Stimulated activated CD4-positive, alpha-beta T cell treated with anti-CD3 and anti-CD28 coated beads, Interleukin-1b, Interleukin-23, amount 100 ng/mL, for 24 hours (primary cell): ENCODE measurements around the gene RBM38.

ENCODE experiments used
- DNase-seq, 4 experiments: peaks; one replicate each; pipeline ENCODE4 v3.0.0-alpha.2; 2020; ENCODE audit warnings: low read depth in 4 of 4, low spot score in 1 of 4

The RBM38 gene

GRCh38 chr20:57374343-57374930 lies 16.8 kb upstream of the RBM38 start:
- no peak for DNase-seq

GRCh38 chr20:57374931-57375651 lies 16.1 kb upstream of the RBM38 start:
- no peak for DNase-seq

DNA sequence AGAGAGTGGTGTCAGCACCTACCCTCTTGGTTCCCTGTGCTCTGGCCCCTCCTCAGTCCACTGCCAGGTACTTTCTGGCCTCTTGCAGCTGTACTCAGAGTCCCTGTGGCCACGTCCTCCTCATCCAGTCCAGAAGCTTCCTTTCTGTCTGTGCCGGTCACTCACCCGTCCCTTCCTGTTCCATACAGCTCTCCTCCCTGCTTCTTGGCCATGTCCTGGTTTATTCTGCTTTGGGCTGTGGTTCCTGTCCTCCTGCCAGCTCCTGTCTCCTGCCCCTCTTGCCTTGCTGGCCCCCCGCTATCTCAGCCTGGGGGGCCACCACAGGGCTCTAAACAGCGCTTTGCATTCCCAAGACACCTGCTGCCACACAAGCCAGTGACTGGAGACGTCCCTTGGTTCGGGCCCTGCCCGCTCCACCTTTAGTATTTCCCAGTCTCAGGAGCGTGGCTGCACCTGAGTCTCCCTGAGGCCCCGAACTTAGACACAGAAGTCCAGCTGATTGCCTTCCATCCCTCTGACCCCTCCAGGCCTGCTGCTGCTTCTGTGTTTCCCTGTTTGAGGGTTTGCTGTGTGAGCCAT lies 15.5 kb upstream of the RBM38 start:
- DNase-seq, result no peak

GRCh38 chr20:57377350-57377749 lies 13.8 kb upstream of the RBM38 start:
- DNase-seq, result no peak

DNA sequence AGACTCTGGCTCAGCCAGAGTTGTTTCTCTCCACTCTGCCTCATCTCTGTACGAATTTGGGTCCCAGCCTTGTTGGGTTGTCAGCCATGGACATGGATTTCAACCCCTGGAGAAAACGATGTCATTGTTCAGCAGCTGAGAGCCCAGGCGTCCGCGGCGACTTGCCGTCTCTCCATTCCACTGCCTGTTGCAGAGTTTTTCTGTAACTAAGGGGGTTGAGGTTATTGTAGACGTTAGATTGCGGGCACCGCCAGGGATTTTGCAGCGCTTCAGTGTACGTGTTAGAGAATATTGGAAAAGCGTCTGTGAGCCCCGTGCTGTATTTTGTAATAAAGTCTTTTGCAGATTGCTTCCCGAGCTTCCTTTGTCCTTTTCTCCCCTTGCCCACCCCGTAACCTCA lies 13.1 kb upstream of the RBM38 start:
- no peak for DNase-seq

DNA sequence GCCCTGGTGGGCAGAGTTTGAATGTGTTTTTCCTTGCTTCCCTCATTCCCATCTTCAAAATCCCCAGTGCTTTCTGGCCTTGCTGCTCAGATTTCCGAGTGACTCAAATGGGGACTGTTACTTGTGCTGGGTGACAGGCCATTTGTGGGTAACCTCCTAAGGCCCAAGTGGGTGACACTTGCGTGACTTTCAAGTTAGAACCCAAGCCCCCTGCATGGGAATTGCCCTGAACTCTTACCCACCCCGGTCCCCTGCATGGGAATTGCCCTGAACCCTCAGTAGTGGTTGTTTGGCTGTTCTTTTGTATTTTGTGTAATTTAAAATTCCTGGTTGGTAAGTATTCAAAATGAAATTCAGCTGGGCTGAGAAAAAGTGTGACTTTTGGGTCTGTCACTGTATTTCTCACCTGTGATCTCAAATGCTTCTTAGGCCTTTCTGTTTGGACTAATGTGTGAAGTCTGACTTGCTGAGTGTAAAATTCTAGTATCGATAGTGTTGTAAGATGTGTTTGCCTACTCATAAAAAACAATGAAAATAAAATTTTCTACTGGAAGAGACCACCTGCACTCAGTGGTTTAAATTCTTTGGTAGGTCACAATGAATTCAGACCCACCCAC lies 12.4 kb upstream of the RBM38 start:
- DNase-seq, result no peak

- DNase-seq, result no peak
Observed at GRCh38 chr20:57379263-57379647, 11.9 kb upstream of the RBM38 start.

GRCh38 chr20:57380081-57380750 lies 11.0 kb upstream of the RBM38 start:
- no peak for DNase-seq

- DNase-seq, result peak in 3 of 4 experiments; percentile 66 to 75 (median 74)
Observed at GRCh38 chr20:57381596-57382503, 9.3 kb upstream of the RBM38 start.

- DNase-seq, result no peak
Observed at GRCh38 chr20:57382516-57382915, 8.7 kb upstream of the RBM38 start.

GRCh38 chr20:57383447-57384347 lies 7.5 kb upstream of the RBM38 start:
- DNase-seq, result no peak

DNA sequence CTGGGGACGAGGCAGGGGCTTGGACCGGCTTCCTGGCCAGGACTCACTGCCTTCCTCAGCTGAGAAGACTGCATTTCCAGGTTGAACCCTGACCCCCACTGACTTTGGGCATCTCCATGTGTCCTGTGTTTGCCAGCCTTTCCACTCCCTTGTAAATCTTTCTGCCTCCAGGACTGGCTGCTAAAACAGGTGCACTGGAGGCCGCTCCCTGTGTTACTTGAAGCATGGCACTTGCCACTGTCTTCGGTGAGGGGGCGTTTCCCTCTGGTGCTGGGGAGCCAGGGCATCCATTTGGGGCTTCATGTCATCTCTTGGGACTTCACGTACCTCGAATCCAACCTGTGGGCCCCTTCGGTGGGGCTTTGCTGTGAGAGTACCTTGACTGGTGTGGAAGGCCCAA lies 6.7 kb upstream of the RBM38 start:
- no peak for DNase-seq

GRCh38 chr20:57384953-57385761 lies 6.0 kb upstream of the RBM38 start:
- no peak for DNase-seq

DNA sequence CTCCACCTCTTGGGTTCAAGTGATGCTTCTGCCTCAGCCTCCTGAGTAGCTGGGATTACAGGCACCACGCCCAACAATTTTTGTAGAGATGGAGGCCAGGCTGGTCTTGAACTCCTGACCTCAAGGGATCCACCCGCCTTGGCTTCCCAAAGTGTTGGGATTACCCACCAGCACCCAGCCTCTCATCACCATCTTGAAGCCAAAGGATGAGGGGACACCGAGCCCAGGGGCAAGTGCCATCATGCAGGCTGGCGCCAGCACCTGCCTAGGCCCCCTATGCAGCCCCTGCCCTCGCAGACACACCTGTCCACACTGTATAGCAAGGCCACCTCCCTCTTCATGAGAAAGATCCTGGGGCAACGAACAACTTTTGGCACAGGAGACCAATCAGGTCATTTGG lies 5.3 kb upstream of the RBM38 start:
- DNase-seq, result no peak

GRCh38 chr20:57386762-57387161 lies 4.4 kb upstream of the RBM38 start:
- DNase-seq, result no peak

DNA sequence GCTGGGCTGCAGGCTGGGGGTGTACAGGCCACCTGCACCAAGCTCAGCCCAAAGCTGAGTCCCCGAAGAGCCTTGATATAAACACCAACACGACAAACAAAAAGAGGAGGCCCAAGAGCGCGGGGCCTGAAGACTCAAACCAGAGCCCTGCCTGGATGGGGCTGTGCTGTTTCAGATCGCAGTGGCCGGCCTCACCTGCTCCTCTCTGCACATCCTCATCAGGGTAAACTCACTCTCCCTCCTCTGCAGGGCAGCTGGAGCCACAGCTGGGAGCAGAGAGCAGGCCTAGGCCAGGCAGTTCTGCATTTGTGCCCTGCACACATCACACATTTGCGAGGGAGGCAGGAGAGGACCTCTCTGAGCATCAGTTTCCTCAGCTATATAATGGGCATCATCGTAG lies 3.7 kb upstream of the RBM38 start:
- no peak for DNase-seq

DNA sequence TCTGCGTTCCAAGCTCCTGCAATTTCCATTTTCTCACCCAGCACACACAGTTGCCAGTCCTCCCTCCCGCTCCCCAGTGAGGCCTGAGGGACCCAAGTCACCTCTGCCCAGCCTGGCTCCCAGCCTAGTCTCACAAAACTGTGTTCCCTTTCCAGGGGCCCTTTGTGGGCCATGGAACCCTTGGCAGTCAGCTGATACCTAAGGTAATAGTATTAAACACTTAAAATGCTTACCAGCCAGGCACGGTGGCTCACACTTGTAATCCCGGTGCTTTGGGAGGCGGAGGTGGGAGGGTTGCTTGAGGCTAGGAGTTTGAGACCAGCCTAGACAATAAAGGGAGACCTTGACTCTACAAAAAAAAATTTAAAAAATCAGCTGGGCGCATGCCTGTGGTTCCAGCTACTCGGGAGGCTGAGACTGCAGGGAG lies 3.2 kb upstream of the RBM38 start:
- no peak for DNase-seq

DNA sequence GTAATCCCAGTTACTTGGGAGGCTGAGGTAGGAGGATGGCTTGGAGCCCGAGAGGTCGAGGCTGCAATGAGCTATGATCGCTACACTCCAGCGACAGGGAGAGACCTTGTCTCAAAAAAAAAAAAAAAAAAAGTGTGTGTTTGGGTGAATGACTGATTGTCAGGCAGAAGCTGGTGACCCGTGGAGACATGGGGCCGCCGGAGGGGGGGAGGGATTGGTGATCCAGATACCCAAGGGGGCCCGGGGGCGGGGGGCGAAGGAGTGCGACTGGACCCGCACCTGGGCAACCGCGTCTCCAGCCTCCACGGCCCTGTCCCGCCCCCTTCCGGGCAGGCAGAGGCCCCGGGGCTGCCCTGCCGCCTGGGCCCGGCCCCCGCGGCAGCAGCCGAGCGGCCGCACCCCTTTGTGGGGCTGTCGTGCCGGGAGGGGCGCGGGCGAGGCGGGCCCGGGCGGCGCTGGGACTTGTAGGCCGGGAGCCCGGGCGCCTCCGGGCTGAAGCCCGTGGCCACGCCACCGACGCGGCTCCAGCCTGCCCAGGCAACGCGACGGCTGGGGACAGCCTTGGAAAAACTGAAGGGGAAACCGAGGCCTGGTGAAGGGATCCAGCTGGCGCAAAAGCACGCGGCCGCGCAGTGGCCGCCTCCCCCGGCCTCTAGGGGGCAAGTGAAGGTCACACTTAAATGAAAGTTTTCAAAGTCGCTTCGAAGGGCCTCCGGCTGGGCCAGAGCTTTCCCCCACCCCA lies 2.1 kb upstream of the RBM38 start:
- peak in 2 of 4 experiments; percentile 51 to 61 for DNase-seq
